Measurements from ENCODE around the gene RHOG.

The RHOG gene

GRCh38 chr11:3859373-3859881, 18.7 kb upstream of the RHOG start:
- DNase-seq (ENCODE audit: low read depth) = no peak
- TF ChIP-seq CTCF (conservative IDR thresholded peaks at IDR 0.05; ENCODE audit: low read depth, low read length) = no peak
- H3K4me3 ChIP-seq (ENCODE audit: low read length) = no peak overlapping the region

GRCh38 chr11:3857628-3858027, 16.9 kb upstream of the RHOG start:
- no peak for TF ChIP-seq CTCF (conservative IDR thresholded peaks at IDR 0.05; ENCODE audit: low read depth, low read length)
- H3K4me3 ChIP-seq (ENCODE audit: low read length) = no peak overlapping the region
- no peak for DNase-seq (ENCODE audit: low read depth)

- TF ChIP-seq CTCF (conservative IDR thresholded peaks at IDR 0.05; ENCODE audit: low read depth, low read length) = no peak
- DNase-seq (ENCODE audit: low read depth) = no peak
Observed at GRCh38 chr11:3856856-3857553, 16.2 kb upstream of the RHOG start.

GRCh38 chr11:3855808-3856491, 15.2 kb upstream of the RHOG start:
- DNase-seq (ENCODE audit: low read depth) = no peak
- no peak for TF ChIP-seq CTCF (conservative IDR thresholded peaks at IDR 0.05; ENCODE audit: low read depth, low read length)
- H3K4me3 ChIP-seq (ENCODE audit: low read length) = peak overlapping the region; percentile 86

More at GRCh38 chr11:3856856-3857553, 16.2 kb upstream of the RHOG start:
- H3K4me3 ChIP-seq (ENCODE audit: low read length) = peak overlapping the region; percentile 86

- no peak for DNase-seq (ENCODE audit: low read depth)
Observed at GRCh38 chr11:3854977-3855807, 14.4 kb upstream of the RHOG start, which contains the start of gene STIM1. Gene STIM1 (plus strand): TSS chr11:3855664. CDS start chr11:3856271, 607 bp downstream.

GRCh38 chr11:3854660-3854976, 13.9 kb upstream of the RHOG start:
- no peak overlapping the region for H3K4me3 ChIP-seq (ENCODE audit: low read length)
- TF ChIP-seq CTCF (conservative IDR thresholded peaks at IDR 0.05; ENCODE audit: low read depth, low read length) = no peak
- DNase-seq (ENCODE audit: low read depth) = no peak

More at GRCh38 chr11:3854977-3855807, 14.4 kb upstream of the RHOG start, which contains the start of gene STIM1:
- H3K4me3 ChIP-seq (ENCODE audit: low read length) = peak within 1 kb of the TSS; percentile 86
- peak; percentile 85 for TF ChIP-seq CTCF (conservative IDR thresholded peaks at IDR 0.05; ENCODE audit: low read depth, low read length)
